GM23338 (cell line): ENCODE measurements around the gene ACAD11. TPM values are rescaled to one million over a fixed set of nuclear protein-coding genes. Genes with fewer than 3 reads are reported as not detected.

Source experiments
- ATAC-seq: fragments of 200-7000 bp; cut with Tn5 transposase; 3 replicates; pipeline ENCODE4 v1.9.1; 2020
- DNase-seq: peaks from one replicate; pipeline ENCODE4 v3.0.0-alpha.2; 2015; ENCODE audit warnings: low spot score
- H2AFZ ChIP-seq: fragments of 200-600 bp; sonication (generic); 2 replicates; pipeline ENCODE4 v1.8.0; 2016; ENCODE audit warnings: antibody characterized with exemption, mild to moderate bottlenecking, moderate library complexity
- H3F3A ChIP-seq: fragments of 200-600 bp; sonication (generic); replicated peaks from 2 replicates; pipeline ENCODE4 v1.8.0; 2017; ENCODE audit warnings: antibody characterized with exemption, mixed run types, low read depth
- H3K27ac ChIP-seq: fragments of 200-600 bp; sonication (generic); 2 replicates; pipeline ENCODE4 v1.6.1; 2016; ENCODE audit warnings: low read depth
- H3K27me3 ChIP-seq: fragments of 200-600 bp; sonication (generic); 2 replicates; pipeline ENCODE4 v1.8.0; 2016; ENCODE audit warnings: mild to moderate bottlenecking, mixed run types, moderate library complexity; ENCODE audit not compliant: insufficient read depth
- H3K36me3 ChIP-seq: fragments of 200-600 bp; sonication (generic); 2 replicates; pipeline ENCODE4 v1.8.0; 2016; ENCODE audit warnings: mild to moderate bottlenecking; ENCODE audit not compliant: insufficient read depth
- H3K4me1 ChIP-seq: fragments of 200-600 bp; sonication (generic); 2 replicates; pipeline ENCODE4 v1.8.0; 2016; ENCODE audit warnings: mild to moderate bottlenecking, moderate library complexity; ENCODE audit not compliant: insufficient read depth
- H3K4me2 ChIP-seq: fragments of 200-600 bp; sonication (generic); 2 replicates; pipeline ENCODE4 v1.7.1; 2017; ENCODE audit warnings: mixed run types
- H3K4me3 ChIP-seq: fragments of 200-600 bp; sonication (generic); 2 replicates; pipeline ENCODE4 v1.6.1; 2016; ENCODE audit warnings: mixed run types
- H3K79me2 ChIP-seq: fragments of 200-600 bp; sonication (generic); replicated peaks from 2 replicates; pipeline ENCODE4 v1.8.0; 2017; ENCODE audit warnings: mild to moderate bottlenecking; ENCODE audit not compliant: insufficient read depth
- H3K9me2 ChIP-seq: fragments of 200-600 bp; sonication (generic); 2 replicates; pipeline ENCODE4 v1.8.0; 2017; ENCODE audit not compliant: insufficient read depth
- H4K20me1 ChIP-seq: fragments of 200-600 bp; sonication (generic); replicated peaks from 2 replicates; pipeline ENCODE4 v1.8.0; 2017; ENCODE audit warnings: mild to moderate bottlenecking; ENCODE audit not compliant: insufficient read depth
- H3K27ac Mint-ChIP-seq: 2 replicates; pipeline ENCODE4 v1.8.0; 2020; ENCODE audit warnings: inconsistent platforms, mild to moderate bottlenecking, moderate library complexity, mixed read lengths
- H3K27me3 Mint-ChIP-seq: 3 replicates; pipeline ENCODE4 v1.8.0; 2022; ENCODE audit warnings: low read depth, mild to moderate bottlenecking, moderate library complexity, mixed read lengths, inconsistent platforms; ENCODE audit not compliant: insufficient read depth, poor library complexity
- H3K36me3 Mint-ChIP-seq: 3 replicates; pipeline ENCODE4 v1.8.0; 2021; ENCODE audit warnings: low read depth, mild to moderate bottlenecking, inconsistent platforms, moderate library complexity, mixed read lengths
- H3K4me1 Mint-ChIP-seq: 3 replicates; pipeline ENCODE4 v1.8.0; 2020; ENCODE audit warnings: mild to moderate bottlenecking, inconsistent platforms, mixed read lengths
- H3K4me3 Mint-ChIP-seq: 3 replicates; pipeline ENCODE4 v1.8.0; 2021; ENCODE audit warnings: moderate library complexity, mild to moderate bottlenecking, inconsistent platforms, mixed read lengths
- H3K9me3 Mint-ChIP-seq: 3 replicates; pipeline ENCODE4 v1.8.0; 2020; ENCODE audit warnings: moderate library complexity, mild to moderate bottlenecking, inconsistent platforms, mixed read lengths
- CREB1 ChIP-seq: fragments of 250-450 bp; sonication (Bioruptor Pico); IDR thresholded peaks from 2 replicates; pipeline ENCODE4 v1.5.0; 2020; ENCODE audit warnings: low read depth, mild to moderate bottlenecking, moderate library complexity
- ETS1 ChIP-seq: IDR thresholded peaks from 2 replicates; pipeline ENCODE4 v1.6.1; 2016; ENCODE audit warnings: antibody characterized with exemption
- EZH2 ChIP-seq: fragments of 200-600 bp; sonication (generic); IDR thresholded peaks from one replicate; pipeline ENCODE4 v1.8.0; 2017; ENCODE audit warnings: antibody characterized with exemption, mild to moderate bottlenecking, low read depth; ENCODE audit not compliant: unreplicated experiment
- EZH2phosphoT487 ChIP-seq: fragments of 200-600 bp; sonication (generic); IDR thresholded peaks from one replicate; pipeline ENCODE4 v1.8.1; 2018; ENCODE audit warnings: antibody characterized with exemption; ENCODE audit not compliant: unreplicated experiment
- POLR2AphosphoS5 ChIP-seq: IDR thresholded peaks from 2 replicates; pipeline ENCODE4 v1.6.1; 2016; ENCODE audit warnings: antibody characterized with exemption, low read depth
- STAT1 ChIP-seq: IDR thresholded peaks from one replicate; pipeline ENCODE4 v1.6.1; 2016; ENCODE audit warnings: antibody characterized with exemption; ENCODE audit not compliant: unreplicated experiment
- ZNF114 ChIP-seq: fragments of 250-450 bp; sonication (Bioruptor Pico); IDR thresholded peaks from 2 replicates; pipeline ENCODE4 v1.5.0; 2020; ENCODE audit warnings: mild to moderate bottlenecking, moderate library complexity
- ZNF331 ChIP-seq: fragments of 250-450 bp; sonication (Bioruptor Pico); IDR thresholded peaks from 2 replicates; pipeline ENCODE4 v1.5.0; 2020; ENCODE audit warnings: low read depth, mild to moderate bottlenecking, moderate library complexity
- ZNF462 ChIP-seq: fragments of 250-450 bp; sonication (Bioruptor Pico); IDR thresholded peaks from 2 replicates; pipeline ENCODE4 v1.5.0; 2020; ENCODE audit warnings: mild to moderate bottlenecking, moderate library complexity
- polyA plus RNA-seq: library from polyadenylated mRNA; unstranded; fragments of >200 nt; fragmentation: Nextera tagmentation; extraction: Ambion mirVana; gene quantifications from 2 replicates; pipeline ENCODE4 v1.2.1, GENCODE V29; 2016
- total RNA-seq: library from RNA; depleted of rRNA; stranded (reverse); fragments of >200 nt; shearing (Covaris generic); gene quantifications from 2 replicates; pipeline ENCODE4 v1.2.3, GENCODE V29; 2014
- TF ChIP-seq, protein P1 (sequence below): IDR thresholded peaks from one replicate; pipeline ENCODE4 v1.6.1; 2018; ENCODE audit warnings: antibody characterized with exemption; ENCODE audit not compliant: unreplicated experiment

ACAD11 gene
- total and polyA plus RNA-seq, 2 experiments from 2014 or later: 11.4 to 17.1 TPM

DNA sequence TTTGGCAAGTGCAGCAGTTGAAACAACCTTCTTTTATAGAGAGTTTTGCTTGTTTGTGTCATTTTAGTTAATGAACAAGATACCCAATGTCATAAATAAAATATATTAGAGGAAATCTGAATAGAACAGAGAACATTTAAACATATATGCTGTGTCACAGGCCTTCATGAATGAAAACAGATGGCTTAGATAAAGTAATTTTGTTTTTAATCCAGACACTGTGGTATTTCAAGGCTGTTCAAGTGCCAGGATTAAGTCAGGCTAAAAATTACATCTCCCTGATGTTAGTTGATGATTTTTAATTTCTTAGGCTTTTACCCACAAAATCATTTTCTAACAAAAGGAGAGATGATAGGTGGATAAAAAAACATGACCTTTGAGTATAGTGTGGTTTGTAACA lies 67.4 kb downstream of the ACAD11 start (continued):
- TF ChIP-seq ZNF114 (CRISPR knock-in tag): no peak
- TF ChIP-seq ZNF462 (CRISPR knock-in tag): no peak
- TF ChIP-seq CREB1 (CRISPR knock-in tag): no peak
- TF ChIP-seq ZNF331: no peak
- TF ChIP-seq EZH2: no peak
- TF ChIP-seq POLR2AphosphoS5: no peak
- no peak for TF ChIP-seq STAT1

DNA sequence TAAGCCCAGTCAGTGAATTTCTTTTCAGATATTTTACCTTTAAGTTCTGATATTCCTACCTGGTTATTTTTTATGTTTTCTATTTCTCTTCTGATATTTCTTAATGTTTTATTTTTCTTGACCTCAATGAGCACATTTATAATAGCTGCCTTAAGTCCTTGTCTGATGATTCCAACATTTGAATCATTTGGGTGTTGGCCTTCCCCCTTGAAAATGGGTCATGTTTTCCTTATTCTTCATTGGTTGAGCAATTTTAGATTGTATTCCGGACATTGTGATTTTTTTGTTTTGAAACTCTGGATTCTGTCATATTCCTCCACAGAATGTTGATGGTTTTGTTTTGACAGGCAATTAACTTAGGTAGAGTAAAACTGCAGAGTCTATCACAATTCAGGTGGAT lies 72.2 kb downstream of the ACAD11 start:
- no peaks in the 10 kb centered on the region for H3K4me1 Mint-ChIP-seq
- peaks cover 7% of the 10 kb centered on the region for H3K27me3 Mint-ChIP-seq
- Histone ChIP-seq H3K4me3 (no peak overlapping the region), H3K36me3 (no peaks in the 10 kb centered on the region), H3K4me2 (no peak overlapping the region), H3F3A (no peaks in the 10 kb centered on the region), H3K79me2 (no peaks in the 10 kb centered on the region), H3K27me3 (no peaks in the 10 kb centered on the region), H3K27ac (no peak overlapping the region), H3K4me1 (no peaks in the 10 kb centered on the region), H4K20me1 (no peaks in the 10 kb centered on the region), H2AFZ (no peak overlapping the region), H3K9me2 (no peaks in the 10 kb centered on the region)
- DNase-seq (no peak), ATAC-seq (no peak)
- no peaks in the 10 kb centered on the region for H3K36me3 Mint-ChIP-seq
- no peaks in the 10 kb centered on the region for H3K9me3 Mint-ChIP-seq
- no peak overlapping the region for H3K27ac Mint-ChIP-seq
- no peak overlapping the region for H3K4me3 Mint-ChIP-seq
- TF ChIP-seq CREB1 (CRISPR knock-in tag) (no peak), ETS1 (no peak), EZH2phosphoT487 (no peak), STAT1 (no peak)
- TF ChIP-seq, protein P1, sequence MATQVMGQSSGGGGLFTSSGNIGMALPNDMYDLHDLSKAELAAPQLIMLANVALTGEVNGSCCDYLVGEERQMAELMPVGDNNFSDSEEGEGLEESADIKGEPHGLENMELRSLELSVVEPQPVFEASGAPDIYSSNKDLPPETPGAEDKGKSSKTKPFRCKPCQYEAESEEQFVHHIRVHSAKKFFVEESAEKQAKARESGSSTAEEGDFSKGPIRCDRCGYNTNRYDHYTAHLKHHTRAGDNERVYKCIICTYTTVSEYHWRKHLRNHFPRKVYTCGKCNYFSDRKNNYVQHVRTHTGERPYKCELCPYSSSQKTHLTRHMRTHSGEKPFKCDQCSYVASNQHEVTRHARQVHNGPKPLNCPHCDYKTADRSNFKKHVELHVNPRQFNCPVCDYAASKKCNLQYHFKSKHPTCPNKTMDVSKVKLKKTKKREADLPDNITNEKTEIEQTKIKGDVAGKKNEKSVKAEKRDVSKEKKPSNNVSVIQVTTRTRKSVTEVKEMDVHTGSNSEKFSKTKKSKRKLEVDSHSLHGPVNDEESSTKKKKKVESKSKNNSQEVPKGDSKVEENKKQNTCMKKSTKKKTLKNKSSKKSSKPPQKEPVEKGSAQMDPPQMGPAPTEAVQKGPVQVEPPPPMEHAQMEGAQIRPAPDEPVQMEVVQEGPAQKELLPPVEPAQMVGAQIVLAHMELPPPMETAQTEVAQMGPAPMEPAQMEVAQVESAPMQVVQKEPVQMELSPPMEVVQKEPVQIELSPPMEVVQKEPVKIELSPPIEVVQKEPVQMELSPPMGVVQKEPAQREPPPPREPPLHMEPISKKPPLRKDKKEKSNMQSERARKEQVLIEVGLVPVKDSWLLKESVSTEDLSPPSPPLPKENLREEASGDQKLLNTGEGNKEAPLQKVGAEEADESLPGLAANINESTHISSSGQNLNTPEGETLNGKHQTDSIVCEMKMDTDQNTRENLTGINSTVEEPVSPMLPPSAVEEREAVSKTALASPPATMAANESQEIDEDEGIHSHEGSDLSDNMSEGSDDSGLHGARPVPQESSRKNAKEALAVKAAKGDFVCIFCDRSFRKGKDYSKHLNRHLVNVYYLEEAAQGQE: no peak
